Natural killer cell (primary cell): Measurements from ENCODE around the gene SPIRE1. TPM values are rescaled to one million over a fixed set of nuclear protein-coding genes. Genes with fewer than 3 reads are reported as not detected.

Experiments used
- ATAC-seq, 3 donors: fragments of 150-1000 bp in 2 of 3; fragments of 200-7000 bp in 1 of 3; cut with Tn5 transposase; 1 replicate in 1 of 3; 2 replicates in 2 of 3; pipeline ENCODE4 v1.10.0; 2021; ENCODE audit warnings: mild to moderate bottlenecking in 2 of 3, moderate library complexity in 2 of 3
- DNase-seq, 2 donors: peaks; one replicate each; pipeline versions ENCODE4 v3.0.0 to v3.0.0-alpha.2; 2013 to 2021; ENCODE audit warnings: mixed read lengths in 1 of 2
- H3K27ac ChIP-seq: one replicate; pipeline ENCODE4 v1.5.1; 2013; ENCODE audit warnings: mild to moderate bottlenecking, low read length
- H3K27me3 ChIP-seq: one replicate; pipeline ENCODE4 v1.6.1; 2013; ENCODE audit warnings: low read length; ENCODE audit not compliant: control insufficient read depth, insufficient read depth
- H3K36me3 ChIP-seq: one replicate; pipeline ENCODE4 v1.6.1; 2013; ENCODE audit warnings: low read length; ENCODE audit not compliant: control insufficient read depth, insufficient read depth
- H3K4me1 ChIP-seq: one replicate; pipeline ENCODE4 v1.6.1; 2013; ENCODE audit warnings: low read length; ENCODE audit not compliant: control insufficient read depth, insufficient read depth
- H3K4me3 ChIP-seq: one replicate; pipeline ENCODE4 v1.5.1; 2013; ENCODE audit warnings: low read length
- H3K9me3 ChIP-seq: one replicate; pipeline ENCODE4 v1.6.1; 2013; ENCODE audit warnings: low read length; ENCODE audit not compliant: control insufficient read depth, insufficient read depth
- H3K27ac Mint-ChIP-seq, 2 donors: one replicate each; pipeline ENCODE4 v1.8.0; 2022; ENCODE audit warnings: mild to moderate bottlenecking in 2 of 2, mixed read lengths in 2 of 2, moderate library complexity in 1 of 2
- H3K27me3 Mint-ChIP-seq, 2 donors: one replicate each; pipeline ENCODE4 v1.8.0; 2022; ENCODE audit warnings: low read depth in 2 of 2, mixed read lengths in 2 of 2
- H3K36me3 Mint-ChIP-seq: one replicate; pipeline ENCODE4 v1.8.0; 2022; ENCODE audit warnings: mixed read lengths
- H3K4me1 Mint-ChIP-seq, 2 donors: one replicate each; pipeline ENCODE4 v1.8.0; 2022; ENCODE audit warnings: mixed read lengths in 2 of 2
- H3K4me3 Mint-ChIP-seq: one replicate; pipeline ENCODE4 v1.8.0; 2022; ENCODE audit warnings: mild to moderate bottlenecking, moderate library complexity, mixed read lengths
- H3K9me3 Mint-ChIP-seq, 2 donors: one replicate each; pipeline ENCODE4 v1.8.0; 2022; ENCODE audit warnings: mixed read lengths in 2 of 2
- WGBS: methylation state at CpG from one replicate; pipeline ENCODE4 v1.1.7; 2013; ENCODE audit warnings: missing lambda C conversion rate; ENCODE audit not compliant: insufficient coverage; 5-methylcytosine and 5-hydroxymethylcytosine counted together
- intact Hi-C: fragments of 100-400 bp; cut with micrococcal nuclease; formaldehyde crosslinking; loops from one replicate; pipeline ENCODE4 v1.14.2; 2022
- total RNA-seq, 4 donors: library from RNA; stranded (reverse); fragments of 120-200 nt in 1 of 4; gene quantifications; one replicate each; pipeline versions ENCODE4 v1.2.3 to v1.2.4, GENCODE V29; 2013 to 2022
- TF ChIP-seq, protein P1 (sequence below): fragments of 200-600 bp; IDR thresholded peaks from one replicate; pipeline ENCODE4 v1.8.0; 2022; ENCODE audit warnings: antibody characterized with exemption

The SPIRE1 gene
- total RNA-seq, 3 donors from 2014 or later (not counting 1 experiment from before 2014, with no cell fraction given), result 4.8 to 6.7 (median 5.4) TPM

DNA sequence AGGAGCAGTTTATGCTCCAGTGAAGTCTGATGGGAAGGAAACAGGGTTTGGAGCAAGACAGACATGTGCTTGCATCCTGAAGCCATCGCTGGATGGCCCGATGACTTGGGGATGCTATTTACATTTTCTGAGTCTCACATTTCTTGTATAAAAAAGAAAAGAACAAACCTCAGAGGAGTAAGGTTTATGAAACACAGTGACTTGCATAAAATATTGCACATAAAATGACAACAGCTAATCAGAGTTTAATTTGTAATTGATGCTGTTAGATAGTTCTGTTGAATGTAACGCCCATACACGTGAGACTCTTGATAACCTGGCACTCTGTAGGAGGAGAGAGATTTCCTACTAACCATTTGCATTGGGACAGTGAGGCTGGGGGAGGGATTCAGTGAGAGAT, 233.7 kb downstream of the SPIRE1 start:
- DNase-seq, result no peak
- no peak for ATAC-seq
- WGBS, result 87% methylated on average over 4 of the region's 4 CpGs

DNA sequence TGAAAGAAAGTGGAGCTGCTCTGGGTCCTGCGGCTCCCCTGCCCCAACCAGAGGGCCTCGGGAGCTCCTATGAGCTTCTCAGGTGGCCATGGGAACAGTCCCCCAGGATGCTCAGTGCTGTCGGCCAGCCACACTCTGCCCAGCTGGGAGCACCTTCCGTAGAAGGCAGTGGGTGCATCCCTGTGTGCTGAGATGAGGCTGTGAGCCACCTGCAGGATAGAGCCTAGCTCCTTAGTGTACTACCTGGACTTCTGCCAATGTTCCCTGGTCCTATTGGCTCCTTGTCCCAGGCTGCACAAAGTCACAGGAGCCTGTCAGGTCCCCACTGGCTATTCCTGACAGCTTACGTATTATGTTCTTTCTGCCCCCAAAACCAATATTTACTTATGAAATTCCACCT, 234.1 kb downstream of the SPIRE1 start:
- TF ChIP-seq, protein P1, sequence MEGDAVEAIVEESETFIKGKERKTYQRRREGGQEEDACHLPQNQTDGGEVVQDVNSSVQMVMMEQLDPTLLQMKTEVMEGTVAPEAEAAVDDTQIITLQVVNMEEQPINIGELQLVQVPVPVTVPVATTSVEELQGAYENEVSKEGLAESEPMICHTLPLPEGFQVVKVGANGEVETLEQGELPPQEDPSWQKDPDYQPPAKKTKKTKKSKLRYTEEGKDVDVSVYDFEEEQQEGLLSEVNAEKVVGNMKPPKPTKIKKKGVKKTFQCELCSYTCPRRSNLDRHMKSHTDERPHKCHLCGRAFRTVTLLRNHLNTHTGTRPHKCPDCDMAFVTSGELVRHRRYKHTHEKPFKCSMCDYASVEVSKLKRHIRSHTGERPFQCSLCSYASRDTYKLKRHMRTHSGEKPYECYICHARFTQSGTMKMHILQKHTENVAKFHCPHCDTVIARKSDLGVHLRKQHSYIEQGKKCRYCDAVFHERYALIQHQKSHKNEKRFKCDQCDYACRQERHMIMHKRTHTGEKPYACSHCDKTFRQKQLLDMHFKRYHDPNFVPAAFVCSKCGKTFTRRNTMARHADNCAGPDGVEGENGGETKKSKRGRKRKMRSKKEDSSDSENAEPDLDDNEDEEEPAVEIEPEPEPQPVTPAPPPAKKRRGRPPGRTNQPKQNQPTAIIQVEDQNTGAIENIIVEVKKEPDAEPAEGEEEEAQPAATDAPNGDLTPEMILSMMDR, result no peak
- Mint-ChIP-seq H3K4me3 (no peak overlapping the region), H3K36me3 (no peaks in the 10 kb centered on the region), H3K27ac (no peak overlapping the region), H3K9me3 (no peaks in the 10 kb centered on the region), H3K4me1 (peaks cover 6 to 18% of the 10 kb centered on the region in 2 donors), H3K27me3 (peaks cover 0 to 11% of the 10 kb centered on the region in 2 donors)
- intact Hi-C loops, result no loop called here
- H3K27me3 ChIP-seq, result no peaks in the 10 kb centered on the region
- no peak overlapping the region for H3K27ac ChIP-seq
- H3K36me3 ChIP-seq, result no peaks in the 10 kb centered on the region
- H3K9me3 ChIP-seq, result no peaks in the 10 kb centered on the region
- 74% methylated on average over 5 of the region's 5 CpGs for WGBS
- DNase-seq (no peak), ATAC-seq (no peak)
- H3K4me1 ChIP-seq, result peaks cover 12% of the 10 kb centered on the region
- H3K4me3 ChIP-seq, result no peak overlapping the region

More for the DNA sequence above, 233.7 kb downstream of the SPIRE1 start:
- H3K27ac ChIP-seq, result no peak overlapping the region
- H3K4me1 ChIP-seq, result peaks cover 12% of the 10 kb centered on the region
- H3K4me3 ChIP-seq, result no peak overlapping the region
- H3K9me3 Mint-ChIP-seq, result no peaks in the 10 kb centered on the region
- no peaks in the 10 kb centered on the region for H3K9me3 ChIP-seq
- peaks cover 0 to 11% of the 10 kb centered on the region in 2 donors for H3K27me3 Mint-ChIP-seq
- no peak overlapping the region for H3K27ac Mint-ChIP-seq
- TF ChIP-seq, protein P1, result no peak
- H3K4me1 Mint-ChIP-seq, result peaks cover 6 to 18% of the 10 kb centered on the region in 2 donors
- intact Hi-C loops, result no loop called here
- no peak overlapping the region for H3K4me3 Mint-ChIP-seq
- H3K36me3 Mint-ChIP-seq, result no peaks in the 10 kb centered on the region
- no peaks in the 10 kb centered on the region for H3K36me3 ChIP-seq
- no peaks in the 10 kb centered on the region for H3K27me3 ChIP-seq

DNA sequence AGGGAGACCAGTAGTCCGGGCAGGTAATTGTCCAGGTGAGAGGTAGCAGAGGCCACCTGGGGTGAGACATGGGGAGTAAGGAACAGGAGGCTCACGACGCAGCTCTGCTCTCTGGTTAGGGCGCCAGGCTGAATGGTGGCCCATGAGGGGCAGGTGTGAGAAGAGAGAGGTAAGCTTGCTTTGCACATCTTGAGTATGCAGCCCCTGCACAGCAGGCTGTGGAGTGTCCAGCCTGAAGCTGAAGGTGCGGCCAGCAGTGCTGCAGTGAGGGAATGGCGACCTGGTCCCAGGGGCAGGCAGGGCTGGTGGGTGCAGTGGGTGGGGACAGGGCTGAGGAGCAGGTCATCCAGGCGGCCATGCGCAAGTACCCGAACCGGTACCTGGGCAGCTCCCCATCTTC, 234.5 kb downstream of the SPIRE1 start:
- Mint-ChIP-seq H3K9me3 (no peaks in the 10 kb centered on the region), H3K27ac (no peak overlapping the region), H3K4me1 (peaks cover 6 to 18% of the 10 kb centered on the region in 2 donors), H3K36me3 (no peaks in the 10 kb centered on the region), H3K4me3 (no peak overlapping the region), H3K27me3 (peaks cover 0 to 12% of the 10 kb centered on the region in 2 donors)
- TF ChIP-seq, protein P1, result no peak
- Histone ChIP-seq H3K27ac (no peak overlapping the region), H3K9me3 (no peaks in the 10 kb centered on the region), H3K4me3 (no peak overlapping the region), H3K36me3 (no peaks in the 10 kb centered on the region), H3K4me1 (peaks cover 12% of the 10 kb centered on the region), H3K27me3 (no peaks in the 10 kb centered on the region)
- ATAC-seq (no peak), DNase-seq (no peak)
- WGBS, result 94% methylated on average over 9 of the region's 10 CpGs
- intact Hi-C loops, result no loop called here

DNA sequence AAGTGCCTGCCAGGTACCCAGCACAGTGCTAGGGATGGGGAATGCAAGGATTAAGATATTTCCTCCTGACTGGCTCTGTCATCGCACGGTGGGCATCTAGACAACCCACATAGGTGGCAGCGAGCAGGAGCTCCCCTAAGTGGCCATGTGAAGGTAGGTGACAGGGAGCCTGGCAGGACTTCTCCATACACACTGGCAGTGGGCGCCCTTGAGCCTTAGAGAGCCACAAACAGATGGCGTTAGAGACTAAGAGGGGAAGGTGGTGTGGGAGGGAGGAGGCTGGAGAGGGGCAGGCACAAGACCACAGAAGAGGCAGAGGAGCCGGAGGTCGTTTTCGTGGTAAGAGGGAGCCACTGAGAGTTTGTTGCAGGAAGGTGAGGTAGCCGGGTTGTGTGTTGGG, 235.0 kb downstream of the SPIRE1 start:
- DNase-seq, result peak in 1 of 2 donors; percentile 7
- Mint-ChIP-seq H3K9me3 (no peaks in the 10 kb centered on the region), H3K27me3 (peaks cover 0 to 13% of the 10 kb centered on the region in 2 donors), H3K4me1 (peaks cover 6 to 18% of the 10 kb centered on the region in 2 donors), H3K4me3 (no peak overlapping the region), H3K36me3 (no peaks in the 10 kb centered on the region), H3K27ac (no peak overlapping the region)
- Histone ChIP-seq H3K27ac (no peak overlapping the region), H3K4me3 (no peak overlapping the region), H3K4me1 (peaks cover 12% of the 10 kb centered on the region), H3K36me3 (no peaks in the 10 kb centered on the region), H3K27me3 (no peaks in the 10 kb centered on the region), H3K9me3 (no peaks in the 10 kb centered on the region)
- intact Hi-C loops, result no loop called here
- TF ChIP-seq, protein P1, result no peak
- no peak for ATAC-seq
- WGBS, result 40% methylated on average over 9 of the region's 9 CpGs
